Neural cell (in vitro differentiated cells): ENCODE measurements around the gene LTBP4.

Experiments used
- EP300 ChIP-seq: fragments of 450-650 bp; conservative IDR thresholded peaks from 2 replicates; pipeline ENCODE4 v1.6.1; 2014; ENCODE audit warnings: antibody characterized with exemption, mild to moderate bottlenecking, moderate library complexity; ENCODE audit not compliant: poor library complexity, severe bottlenecking
- EZH2 ChIP-seq: fragments of 200-600, 300-800 bp; shearing (Covaris generic), sonication (generic); IDR thresholded peaks from 2 replicates; pipeline ENCODE4 v1.6.1; 2014; ENCODE audit warnings: antibody characterized with exemption, low read length, borderline replicate concordance, mild to moderate bottlenecking; ENCODE audit not compliant: insufficient read depth, poor library complexity, severe bottlenecking
- POLR2AphosphoS5 ChIP-seq: IDR thresholded peaks from 2 replicates; pipeline ENCODE4 v1.6.1; 2012
- SMC3 ChIP-seq: fragments of 450-650 bp; conservative IDR thresholded peaks from 2 replicates; pipeline ENCODE4 v1.6.1; 2014; ENCODE audit warnings: antibody characterized with exemption, mild to moderate bottlenecking, moderate library complexity; ENCODE audit not compliant: poor library complexity
- TF ChIP-seq, protein P1 (sequence below): fragments of 450-650 bp; IDR thresholded peaks from 2 replicates; pipeline ENCODE4 v1.5.1; 2014; ENCODE audit warnings: antibody characterized with exemption, mild to moderate bottlenecking, moderate library complexity; ENCODE audit not compliant: poor library complexity, severe bottlenecking

DNA sequence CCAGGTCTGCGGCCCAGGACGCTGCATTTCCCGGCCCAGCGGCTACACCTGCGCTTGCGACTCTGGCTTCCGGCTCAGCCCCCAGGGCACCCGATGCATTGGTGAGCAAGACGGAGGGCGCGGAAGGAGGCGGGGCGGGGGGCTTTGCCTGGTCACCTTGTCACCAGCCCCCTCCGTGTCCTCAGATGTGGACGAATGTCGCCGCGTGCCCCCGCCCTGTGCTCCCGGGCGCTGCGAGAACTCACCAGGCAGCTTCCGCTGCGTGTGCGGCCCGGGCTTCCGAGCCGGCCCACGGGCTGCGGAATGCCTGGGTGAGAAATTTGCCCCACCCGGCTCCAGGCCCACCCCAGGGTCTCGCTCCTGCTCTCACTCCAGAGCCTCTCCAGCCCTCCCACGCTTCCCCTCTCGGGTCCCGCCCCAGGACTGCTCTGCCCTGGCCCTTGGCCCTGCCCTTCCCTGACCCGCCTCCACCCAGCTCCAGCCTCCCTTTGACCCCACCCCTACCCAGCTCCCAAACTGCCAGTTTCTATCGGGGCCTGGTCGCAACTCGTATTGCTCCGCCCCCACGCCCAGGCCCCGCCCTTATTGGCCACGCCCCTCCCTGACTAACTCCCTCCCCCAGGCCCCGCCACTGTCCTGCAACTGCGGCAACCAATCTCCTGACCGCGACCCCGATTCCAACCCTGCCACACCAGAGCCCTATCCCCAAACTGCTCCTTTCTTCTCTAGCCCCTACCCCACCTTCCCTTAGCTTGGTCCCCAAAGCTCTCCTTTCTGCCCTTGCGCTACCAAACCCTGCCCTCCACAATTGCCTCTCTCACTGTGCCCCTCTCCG, 8.6 kb downstream of the LTBP4 start:
- TF ChIP-seq, protein P1, sequence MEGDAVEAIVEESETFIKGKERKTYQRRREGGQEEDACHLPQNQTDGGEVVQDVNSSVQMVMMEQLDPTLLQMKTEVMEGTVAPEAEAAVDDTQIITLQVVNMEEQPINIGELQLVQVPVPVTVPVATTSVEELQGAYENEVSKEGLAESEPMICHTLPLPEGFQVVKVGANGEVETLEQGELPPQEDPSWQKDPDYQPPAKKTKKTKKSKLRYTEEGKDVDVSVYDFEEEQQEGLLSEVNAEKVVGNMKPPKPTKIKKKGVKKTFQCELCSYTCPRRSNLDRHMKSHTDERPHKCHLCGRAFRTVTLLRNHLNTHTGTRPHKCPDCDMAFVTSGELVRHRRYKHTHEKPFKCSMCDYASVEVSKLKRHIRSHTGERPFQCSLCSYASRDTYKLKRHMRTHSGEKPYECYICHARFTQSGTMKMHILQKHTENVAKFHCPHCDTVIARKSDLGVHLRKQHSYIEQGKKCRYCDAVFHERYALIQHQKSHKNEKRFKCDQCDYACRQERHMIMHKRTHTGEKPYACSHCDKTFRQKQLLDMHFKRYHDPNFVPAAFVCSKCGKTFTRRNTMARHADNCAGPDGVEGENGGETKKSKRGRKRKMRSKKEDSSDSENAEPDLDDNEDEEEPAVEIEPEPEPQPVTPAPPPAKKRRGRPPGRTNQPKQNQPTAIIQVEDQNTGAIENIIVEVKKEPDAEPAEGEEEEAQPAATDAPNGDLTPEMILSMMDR: no peak
- TF ChIP-seq POLR2AphosphoS5 (no peak), EZH2 (no peak), SMC3 (no peak), EP300 (no peak)
